Measurements from ENCODE around the gene SH3BGR. TPM values are rescaled to one million over a fixed set of nuclear protein-coding genes. Genes with fewer than 3 reads are reported as not detected.

Gene SH3BGR
- polyA plus RNA-seq, 3 donors from 2014 or later: 2.2 to 2.4 TPM; not detected in 1

- no peaks in the 10 kb centered on the region for H3K36me3 Mint-ChIP-seq
- no peaks in the 10 kb centered on the region for H3K9me3 Mint-ChIP-seq
- H3K4me1 Mint-ChIP-seq: no peaks in the 10 kb centered on the region
Observed at GRCh38 chr21:39471598-39471997, 19.8 kb downstream of the SH3BGR start.

GRCh38 chr21:39472786-39473185 is 21.0 kb downstream of the SH3BGR start:
- Mint-ChIP-seq H3K36me3 (no peaks in the 10 kb centered on the region), H3K4me3 (no peak overlapping the region), H3K4me1 (no peaks in the 10 kb centered on the region), H3K27ac (no peak overlapping the region), H3K27me3 (ENCODE audit: low read depth in 3 of 3) (peaks cover 5 to 12% (median 7%) of the 10 kb centered on the region in 3 donors), H3K9me3 (no peaks in the 10 kb centered on the region)
- DNase-seq: no peak

More at GRCh38 chr21:39471598-39471997, 19.8 kb downstream of the SH3BGR start:
- DNase-seq: no peak
- H3K27ac Mint-ChIP-seq: no peak overlapping the region
- peaks cover 4 to 11% (median 5%) of the 10 kb centered on the region in 3 donors for H3K27me3 Mint-ChIP-seq (ENCODE audit: low read depth in 3 of 3)
- no peak overlapping the region for H3K4me3 Mint-ChIP-seq

- no peak overlapping the region for H3K4me3 Mint-ChIP-seq
- no peak overlapping the region for H3K27ac Mint-ChIP-seq
- no peaks in the 10 kb centered on the region for H3K4me1 Mint-ChIP-seq
- H3K36me3 Mint-ChIP-seq: peaks cover 0 to 5% (median 0%) of the 10 kb centered on the region in 3 donors
- H3K9me3 Mint-ChIP-seq: no peaks in the 10 kb centered on the region
- DNase-seq: no peak
- H3K27me3 Mint-ChIP-seq (ENCODE audit: low read depth in 3 of 3): peaks cover 5 to 9% (median 7%) of the 10 kb centered on the region in 3 donors
Observed at GRCh38 chr21:39474611-39475010, 22.8 kb downstream of the SH3BGR start.

GRCh38 chr21:39479164-39479813 is 27.5 kb downstream of the SH3BGR start:
- Mint-ChIP-seq H3K27me3 (ENCODE audit: low read depth in 3 of 3) (peaks cover 2 to 8% (median 6%) of the 10 kb centered on the region in 3 donors), H3K4me1 (no peaks in the 10 kb centered on the region), H3K36me3 (peaks cover 0 to 5% (median 0%) of the 10 kb centered on the region in 3 donors)

DNA sequence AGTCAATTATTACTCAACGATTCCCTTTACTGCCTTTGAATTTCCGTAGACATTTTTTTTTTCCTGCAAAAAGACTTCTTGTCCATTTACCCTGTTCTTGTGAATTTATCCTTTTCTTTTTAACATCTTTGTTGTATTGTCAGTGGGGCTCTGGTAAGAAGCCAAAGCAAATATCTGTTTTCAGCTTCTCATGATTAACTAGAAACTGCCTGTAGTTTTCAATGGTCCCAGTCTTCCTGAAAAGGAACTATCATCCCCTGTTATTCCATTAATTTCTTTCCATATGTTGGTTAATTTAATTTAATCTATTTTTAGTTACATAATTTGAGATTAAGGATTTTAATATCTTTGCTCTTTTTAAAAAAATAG is 28.0 kb downstream of the SH3BGR start:
- Mint-ChIP-seq H3K36me3 (peaks cover 0 to 5% (median 0%) of the 10 kb centered on the region in 3 donors), H3K27me3 (ENCODE audit: low read depth in 3 of 3) (peaks cover 2 to 8% (median 6%) of the 10 kb centered on the region in 3 donors), H3K4me3 (no peak overlapping the region), H3K9me3 (no peaks in the 10 kb centered on the region), H3K27ac (no peak overlapping the region), H3K4me1 (no peaks in the 10 kb centered on the region)
- no peak for DNase-seq

More at GRCh38 chr21:39479164-39479813, 27.5 kb downstream of the SH3BGR start:
- H3K4me3 Mint-ChIP-seq: no peak overlapping the region
- H3K9me3 Mint-ChIP-seq: no peaks in the 10 kb centered on the region
- DNase-seq: no peak
- H3K27ac Mint-ChIP-seq: no peak overlapping the region

GRCh38 chr21:39480271-39480670 is 28.5 kb downstream of the SH3BGR start:
- no peak for DNase-seq
- Mint-ChIP-seq H3K27ac (no peak overlapping the region), H3K9me3 (no peaks in the 10 kb centered on the region), H3K27me3 (ENCODE audit: low read depth in 3 of 3) (peaks cover 2 to 8% (median 6%) of the 10 kb centered on the region in 3 donors), H3K4me1 (no peaks in the 10 kb centered on the region), H3K4me3 (no peak overlapping the region), H3K36me3 (peaks cover 0 to 5% (median 0%) of the 10 kb centered on the region in 3 donors)

GRCh38 chr21:39481886-39482285 is 30.1 kb downstream of the SH3BGR start:
- no peaks in the 10 kb centered on the region for H3K9me3 Mint-ChIP-seq
- peaks cover 0 to 5% (median 0%) of the 10 kb centered on the region in 3 donors for H3K36me3 Mint-ChIP-seq
- no peaks in the 10 kb centered on the region for H3K4me1 Mint-ChIP-seq
- H3K27me3 Mint-ChIP-seq (ENCODE audit: low read depth in 3 of 3): peaks cover 2 to 5% (median 4%) of the 10 kb centered on the region in 3 donors
- H3K27ac Mint-ChIP-seq: no peak overlapping the region
- no peak for DNase-seq
- no peak overlapping the region for H3K4me3 Mint-ChIP-seq

- H3K36me3 Mint-ChIP-seq: no peaks in the 10 kb centered on the region
- H3K9me3 Mint-ChIP-seq: no peaks in the 10 kb centered on the region
- no peak overlapping the region for H3K27ac Mint-ChIP-seq
- no peak overlapping the region for H3K4me3 Mint-ChIP-seq
- no peaks in the 10 kb centered on the region for H3K4me1 Mint-ChIP-seq
- peaks cover 0 to 5% (median 0%) of the 10 kb centered on the region in 3 donors for H3K27me3 Mint-ChIP-seq (ENCODE audit: low read depth in 3 of 3)
- no peak for DNase-seq
Observed at GRCh38 chr21:39483917-39484316, 32.1 kb downstream of the SH3BGR start.

DNA sequence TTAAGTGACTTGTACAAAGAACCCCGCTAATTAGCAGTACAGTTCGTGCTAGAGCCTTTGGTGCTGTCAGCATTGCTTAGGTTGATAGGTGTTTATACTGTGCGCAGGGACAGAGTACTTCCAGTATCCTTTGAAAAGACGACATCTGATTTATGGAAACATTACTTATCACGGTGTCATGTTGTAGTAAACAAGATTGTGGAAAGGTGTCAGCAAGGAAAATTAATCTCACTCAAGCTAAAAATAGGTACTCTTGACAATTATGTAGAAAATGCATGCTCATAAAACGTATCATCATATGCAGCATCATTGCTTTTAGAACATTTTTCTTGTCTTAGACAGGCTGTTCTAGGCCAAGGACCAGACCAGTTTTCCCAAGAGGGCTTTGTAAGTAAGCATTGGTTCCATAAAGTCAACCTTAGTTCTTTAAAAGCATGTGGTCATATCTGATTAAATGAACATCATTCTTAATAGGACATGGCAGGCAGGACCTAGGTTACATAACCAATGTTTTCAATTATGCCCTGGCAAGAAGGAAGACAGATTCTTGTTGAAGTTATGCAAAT is 33.0 kb downstream of the SH3BGR start:
- Mint-ChIP-seq H3K27me3 (ENCODE audit: low read depth in 3 of 3) (peaks cover 0 to 6% (median 0%) of the 10 kb centered on the region in 3 donors), H3K9me3 (no peaks in the 10 kb centered on the region)

GRCh38 chr21:39489380-39489924 is 37.7 kb downstream of the SH3BGR start:
- H3K27me3 Mint-ChIP-seq (ENCODE audit: low read depth in 3 of 3): peaks cover 0 to 5% (median 0%) of the 10 kb centered on the region in 3 donors
- no peak overlapping the region for H3K4me3 Mint-ChIP-seq
- no peak overlapping the region for H3K27ac Mint-ChIP-seq
- no peak for DNase-seq
- peaks cover 0 to 4% (median 1%) of the 10 kb centered on the region in 6 donors for H3K9me3 Mint-ChIP-seq
- no peaks in the 10 kb centered on the region for H3K4me1 Mint-ChIP-seq
- H3K36me3 Mint-ChIP-seq: no peaks in the 10 kb centered on the region

More for the DNA sequence above, 33.0 kb downstream of the SH3BGR start:
- no peak for DNase-seq
- Mint-ChIP-seq H3K27ac (no peak overlapping the region), H3K4me3 (no peak overlapping the region), H3K36me3 (no peaks in the 10 kb centered on the region), H3K4me1 (no peaks in the 10 kb centered on the region)

DNA sequence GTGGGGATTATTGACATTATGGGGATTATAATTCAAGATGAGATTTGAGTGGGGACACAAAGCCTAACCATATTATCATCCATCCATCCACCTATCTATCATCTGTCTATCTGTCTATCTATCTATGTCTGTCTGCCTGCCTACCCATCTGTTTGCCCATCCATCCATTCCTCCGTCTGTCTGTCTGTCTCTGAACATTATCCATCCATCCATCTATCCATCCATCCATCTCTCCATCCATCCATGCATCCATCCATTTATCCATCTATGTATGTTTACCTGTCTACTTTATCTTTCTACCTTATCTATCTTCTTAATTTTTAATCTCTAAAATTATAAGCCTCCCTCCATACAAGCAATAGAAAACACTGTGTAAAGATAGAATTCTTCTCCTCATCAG is 47.4 kb downstream of the SH3BGR start:
- DNase-seq: no peak
- Mint-ChIP-seq H3K36me3 (no peaks in the 10 kb centered on the region), H3K27me3 (ENCODE audit: low read depth in 3 of 3) (peaks cover 0 to 3% (median 0%) of the 10 kb centered on the region in 3 donors), H3K4me1 (no peaks in the 10 kb centered on the region), H3K9me3 (peaks cover 0 to 11% (median 6%) of the 10 kb centered on the region in 6 donors), H3K27ac (no peak overlapping the region), H3K4me3 (no peak overlapping the region)

GRCh38 chr21:39502631-39503030 is 50.9 kb downstream of the SH3BGR start:
- no peaks in the 10 kb centered on the region for H3K36me3 Mint-ChIP-seq
- no peaks in the 10 kb centered on the region for H3K9me3 Mint-ChIP-seq
- H3K27ac Mint-ChIP-seq: no peak overlapping the region
- H3K4me1 Mint-ChIP-seq: no peaks in the 10 kb centered on the region
- peaks cover 0 to 5% (median 3%) of the 10 kb centered on the region in 3 donors for H3K27me3 Mint-ChIP-seq (ENCODE audit: low read depth in 3 of 3)
- no peak overlapping the region for H3K4me3 Mint-ChIP-seq
- no peak for DNase-seq

GRCh38 chr21:39503123-39503762 is 51.5 kb downstream of the SH3BGR start:
- Mint-ChIP-seq H3K4me3 (no peak overlapping the region), H3K9me3 (no peaks in the 10 kb centered on the region), H3K27ac (no peak overlapping the region), H3K27me3 (ENCODE audit: low read depth in 3 of 3) (peaks cover 0 to 9% (median 3%) of the 10 kb centered on the region in 3 donors), H3K4me1 (no peaks in the 10 kb centered on the region), H3K36me3 (no peaks in the 10 kb centered on the region)
- DNase-seq: no peak

- no peaks in the 10 kb centered on the region for H3K4me1 Mint-ChIP-seq
- H3K27ac Mint-ChIP-seq: no peak overlapping the region
- peaks cover 0 to 9% (median 3%) of the 10 kb centered on the region in 3 donors for H3K27me3 Mint-ChIP-seq (ENCODE audit: low read depth in 3 of 3)
- H3K36me3 Mint-ChIP-seq: no peaks in the 10 kb centered on the region
- no peak overlapping the region for H3K4me3 Mint-ChIP-seq
- DNase-seq: no peak
- no peaks in the 10 kb centered on the region for H3K9me3 Mint-ChIP-seq
Observed at GRCh38 chr21:39504230-39504629, 52.5 kb downstream of the SH3BGR start.
